B cell (primary cell): Measurements from ENCODE around the gene VIT. TPM values are rescaled to one million over a fixed set of nuclear protein-coding genes. Genes with fewer than 3 reads are reported as not detected.

Source experiments
- ATAC-seq: fragments of 200-7000 bp; cut with Tn5 transposase; one replicate; pipeline ENCODE4 v1.10.0; 2021; ENCODE audit warnings: low read depth, mild to moderate bottlenecking, moderate number of reproducible peaks, moderate library complexity
- CTCF ChIA-PET: fragments of 350-600 bp; sonication (Branson Sonifier 250); formaldehyde crosslinking; loops from one replicate; lab custom pipeline; 2021; ENCODE audit warnings: antibody characterized with exemption, inconsistent platforms; lab: Charles Lee
- POLR2A ChIA-PET: fragments of 350-600 bp; sonication (Branson Sonifier 250); formaldehyde crosslinking; loops from one replicate; lab custom pipeline; 2021; ENCODE audit warnings: antibody characterized with exemption; lab: Charles Lee
- DNase-seq: peaks from one replicate; pipeline ENCODE4 v3.0.0; 2013
- H2AFZ ChIP-seq: 2 replicates; pipeline ENCODE4 v1.6.1; 2012; ENCODE audit warnings: mild to moderate bottlenecking, low read depth, low read length; ENCODE audit not compliant: insufficient read depth, poor library complexity, severe bottlenecking
- H3K27ac ChIP-seq, 2 donors: 1 replicate in 1 of 2; 2 replicates in 1 of 2; pipeline ENCODE4 v1.5.1; 2012 to 2013; ENCODE audit warnings: low read length in 2 of 2, mild to moderate bottlenecking in 2 of 2, moderate library complexity in 1 of 2
- H3K27me3 ChIP-seq, 4 experiments: fragments of 200-600 bp in 1 of 4; sonication (generic) in 1 of 4; replicated peaks in 1 of 4; 1 replicate in 2 of 4; 2 replicates in 2 of 4; pipeline versions ENCODE4 v1.6.1 to v1.7.0; 2013 to 2016; ENCODE audit warnings: low read length in 3 of 4, mild to moderate bottlenecking in 2 of 4, mixed read lengths in 1 of 4, moderate library complexity in 1 of 4; ENCODE audit not compliant: insufficient read depth in 4 of 4, control insufficient read depth in 3 of 4; ENCODE audit errors: control extremely low read depth in 1 of 4
- H3K36me3 ChIP-seq, 2 experiments: replicated peaks in 1 of 2; 1 replicate in 1 of 2; 2 replicates in 1 of 2; pipeline versions ENCODE4 v1.6.1 to v1.7.1; 2013; ENCODE audit warnings: low read length in 1 of 2; ENCODE audit not compliant: insufficient read depth in 2 of 2, control insufficient read depth in 1 of 2; ENCODE audit errors: control extremely low read depth in 1 of 2, extremely low read depth in 1 of 2
- H3K4me1 ChIP-seq, 2 donors: fragments of 200-600 bp in 1 of 2; sonication (generic) in 1 of 2; 1 replicate in 1 of 2; 2 replicates in 1 of 2; pipeline versions ENCODE4 v1.5.1 to v1.6.1; 2013 to 2017; ENCODE audit warnings: low read length in 2 of 2; ENCODE audit not compliant: control insufficient read depth in 2 of 2, insufficient read depth in 2 of 2
- H3K4me2 ChIP-seq: replicated peaks from 2 replicates; pipeline ENCODE3; 2012; ENCODE audit warnings: mild to moderate bottlenecking, low read depth, low read length; ENCODE audit not compliant: poor library complexity, severe bottlenecking
- H3K4me3 ChIP-seq, 5 experiments: fragments of 200-600 bp in 1 of 5; sonication (generic) in 1 of 5; 1 replicate in 3 of 5; 2 replicates in 2 of 5; pipeline versions ENCODE4 v1.5.1 to v1.7.0; 2011 to 2016; ENCODE audit warnings: low read length in 4 of 5, mild to moderate bottlenecking in 4 of 5, low read depth in 2 of 5, control low read depth in 1 of 5, moderate library complexity in 1 of 5; ENCODE audit not compliant: insufficient read depth in 1 of 5; ENCODE audit errors: control extremely low read depth in 1 of 5, extremely low read depth in 1 of 5
- H3K79me2 ChIP-seq: fragments of 200-600 bp; sonication (generic); one replicate; pipeline ENCODE4 v1.6.0; 2016; ENCODE audit warnings: low read length; ENCODE audit not compliant: control insufficient read depth, insufficient read depth
- H3K9ac ChIP-seq: fragments of 200-600 bp; sonication (generic); 2 replicates; pipeline ENCODE4 v1.6.1; 2017; ENCODE audit warnings: mild to moderate bottlenecking, low read length, moderate library complexity
- H3K9me3 ChIP-seq, 3 donors: one replicate each; pipeline versions ENCODE4 v1.6.1 to v1.7.1; 2013; ENCODE audit warnings: low read length in 2 of 3; ENCODE audit not compliant: control insufficient read depth in 2 of 3, insufficient read depth in 1 of 3; ENCODE audit errors: control extremely low read depth in 1 of 3
- H4K20me1 ChIP-seq: 2 replicates; pipeline ENCODE4 v1.6.0; 2012; ENCODE audit warnings: mild to moderate bottlenecking, low read length; ENCODE audit not compliant: insufficient read depth, control insufficient read depth, poor library complexity, severe bottlenecking
- H3K27ac Mint-ChIP-seq: one replicate; pipeline ENCODE4 v1.8.0; 2021; ENCODE audit warnings: mixed read lengths
- H3K27me3 Mint-ChIP-seq: one replicate; pipeline ENCODE4 v1.8.0; 2021; ENCODE audit warnings: mixed read lengths
- H3K4me1 Mint-ChIP-seq: one replicate; pipeline ENCODE4 v1.8.0; 2021; ENCODE audit warnings: mixed read lengths
- H3K4me3 Mint-ChIP-seq: one replicate; pipeline ENCODE4 v1.8.0; 2021; ENCODE audit warnings: mixed read lengths
- H3K9me3 Mint-ChIP-seq: one replicate; pipeline ENCODE4 v1.8.0; 2022; ENCODE audit warnings: mixed read lengths; ENCODE audit not compliant: insufficient read depth
- CTCF ChIP-seq: fragments of 200-600 bp; IDR thresholded peaks from one replicate; pipeline ENCODE4 v1.8.0; 2022; ENCODE audit warnings: antibody characterized with exemption, mild to moderate bottlenecking
- EZH2 ChIP-seq: IDR thresholded peaks from 2 replicates; pipeline ENCODE4 v1.6.1; 2012; ENCODE audit warnings: borderline replicate concordance, low read depth, mild to moderate bottlenecking, moderate library complexity, low read length; ENCODE audit not compliant: insufficient read depth, poor library complexity, severe bottlenecking
- WGBS: methylation state at CpG from one replicate; pipeline ENCODE4 v1.1.5; 2013; ENCODE audit warnings: missing lambda C conversion rate; ENCODE audit not compliant: insufficient coverage; 5-methylcytosine and 5-hydroxymethylcytosine counted together
- intact Hi-C: fragments of 100-400 bp; cut with micrococcal nuclease; formaldehyde crosslinking; loops from one replicate; pipeline ENCODE4 v1.10.0; 2022
- polyA plus RNA-seq: library from polyadenylated mRNA; depleted of rRNA; stranded (reverse); fragments of >200 nt; gene quantifications from 2 replicates; pipeline ENCODE4 v1.2.3, GENCODE V29; 2012
- total RNA-seq, 2 donors: library from RNA; stranded (reverse); fragments of 120-200 nt in 1 of 2; gene quantifications; 1 replicate in 1 of 2; 2 replicates in 1 of 2; pipeline versions ENCODE4 v1.2.3 to v1.2.4, GENCODE V29; 2013 to 2022

The VIT gene
- total and polyA plus RNA-seq, 2 donors (not counting 1 experiment from before 2014, with no cell fraction given) = not detected

GRCh38 chr2:36662638-36663037 is 33.9 kb upstream of the VIT start:
- whole genome bisulfite sequencing = 95% methylated on average over 6 of the region's 8 CpGs
- DNase-seq = no peak
- no peak overlapping the region for H3K4me3 ChIP-seq
- H3K4me2 ChIP-seq = no peak overlapping the region
- H3K27me3 ChIP-seq = peaks cover 0 to 8% (median 0%) of the 10 kb centered on the region in 4 experiments
- H3K27ac Mint-ChIP-seq = no peak overlapping the region
- H3K9me3 Mint-ChIP-seq = no peaks in the 10 kb centered on the region
- H4K20me1 ChIP-seq = no peaks in the 10 kb centered on the region
- no peak overlapping the region for H2AFZ ChIP-seq
- no peaks in the 10 kb centered on the region for H3K36me3 ChIP-seq
- no peak for TF ChIP-seq EZH2
- no peak for TF ChIP-seq CTCF
- intact Hi-C loops = no loop called here
- no peak for ATAC-seq
- no peaks in the 10 kb centered on the region for H3K79me2 ChIP-seq
- H3K9me3 ChIP-seq = no peaks in the 10 kb centered on the region
- no peak overlapping the region for H3K4me3 Mint-ChIP-seq
- H3K4me1 ChIP-seq = no peaks in the 10 kb centered on the region
- ChIA-PET POLR2A (no interaction called here), CTCF (interaction anchor here (0.7 to 1.1 kb wide), 2 partner anchors 148 to 308 kb away, joined by 3 read pairs; partner anchors contain the start of gene CRIM1)
- H3K27ac ChIP-seq = no peak overlapping the region
- no peak overlapping the region for H3K9ac ChIP-seq
- H3K27me3 Mint-ChIP-seq = peaks cover 1% of the 10 kb centered on the region
- H3K4me1 Mint-ChIP-seq = no peaks in the 10 kb centered on the region

GRCh38 chr2:36663295-36663694 is 33.2 kb upstream of the VIT start:
- H3K27me3 Mint-ChIP-seq = peaks cover 5% of the 10 kb centered on the region
- no CpG with 5 or more reads among the region's 2 CpGs for WGBS

More at GRCh38 chr2:36663295-36663694, 33.2 kb upstream of the VIT start:
- CTCF ChIA-PET = interaction anchor here (1.1 kb wide), 1 partner anchor 308 kb away, joined by 3 read pairs; the partner anchor contains the start of gene CRIM1
- Histone ChIP-seq H3K9ac (no peak overlapping the region), H3K27ac (no peak overlapping the region), H3K9me3 (no peaks in the 10 kb centered on the region), H3K36me3 (no peaks in the 10 kb centered on the region), H3K79me2 (no peaks in the 10 kb centered on the region), H3K4me1 (no peaks in the 10 kb centered on the region), H3K4me3 (no peak overlapping the region), H3K4me2 (no peak overlapping the region), H2AFZ (no peak overlapping the region), H4K20me1 (no peaks in the 10 kb centered on the region), H3K27me3 (peaks cover 0 to 8% (median 0%) of the 10 kb centered on the region in 4 experiments)
- intact Hi-C loops = no loop called here
- H3K4me1 Mint-ChIP-seq = no peaks in the 10 kb centered on the region
- no peak for DNase-seq
- no peak for ATAC-seq
- no peak overlapping the region for H3K4me3 Mint-ChIP-seq
- H3K27ac Mint-ChIP-seq = no peak overlapping the region
- POLR2A ChIA-PET = no interaction called here
- TF ChIP-seq EZH2 (no peak), CTCF (no peak)
- H3K9me3 Mint-ChIP-seq = no peaks in the 10 kb centered on the region
